GM21526 (cell line): ENCODE data around the gene C10orf95.

Source experiments
- ATAC-seq: cut with Tn5 transposase; IDR thresholded peaks from one replicate; pipeline ENCODE4 v1.9.1; 2021; ENCODE audit warnings: moderate library complexity; ENCODE audit not compliant: unreplicated experiment, low FRiP score

Gene C10orf95

GRCh38 chr10:102405108-102405571 is 46.2 kb downstream of the C10orf95 start:
- no peak for ATAC-seq

- no peak for ATAC-seq
Measured at GRCh38 chr10:102404361-102405107, 46.8 kb downstream of the C10orf95 start.

- ATAC-seq = no peak
Measured at GRCh38 chr10:102403115-102403514, 48.2 kb downstream of the C10orf95 start.

- ATAC-seq = no peak
Measured at GRCh38 chr10:102402512-102402896, 48.8 kb downstream of the C10orf95 start.

- ATAC-seq = no peak
Measured at GRCh38 chr10:102401735-102402511, 49.4 kb downstream of the C10orf95 start.

- ATAC-seq = no peak
Measured at GRCh38 chr10:102401342-102401654, 50.0 kb downstream of the C10orf95 start.

- no peak for ATAC-seq
Measured at GRCh38 chr10:102400598-102401341, 50.6 kb downstream of the C10orf95 start.

- no peak for ATAC-seq
Measured at GRCh38 chr10:102400076-102400475, 51.3 kb downstream of the C10orf95 start.
